NCI-H2107 treated with DMSO at 0.1 percent for 48 hours (cell line): ENCODE measurements around the gene ZNF383.
"Not testable (repeated sequence)": the region's sequence is repeated elsewhere in the genome, so short reads cannot be mapped to it uniquely, and the experiment has no call there.

Source experiments
- DNase-seq: peaks from one replicate; lab custom pipeline; 2025; ENCODE audit not compliant: unreplicated experiment; lab: John Stamatoyannopoulos, UW

The ZNF383 gene

DNA sequence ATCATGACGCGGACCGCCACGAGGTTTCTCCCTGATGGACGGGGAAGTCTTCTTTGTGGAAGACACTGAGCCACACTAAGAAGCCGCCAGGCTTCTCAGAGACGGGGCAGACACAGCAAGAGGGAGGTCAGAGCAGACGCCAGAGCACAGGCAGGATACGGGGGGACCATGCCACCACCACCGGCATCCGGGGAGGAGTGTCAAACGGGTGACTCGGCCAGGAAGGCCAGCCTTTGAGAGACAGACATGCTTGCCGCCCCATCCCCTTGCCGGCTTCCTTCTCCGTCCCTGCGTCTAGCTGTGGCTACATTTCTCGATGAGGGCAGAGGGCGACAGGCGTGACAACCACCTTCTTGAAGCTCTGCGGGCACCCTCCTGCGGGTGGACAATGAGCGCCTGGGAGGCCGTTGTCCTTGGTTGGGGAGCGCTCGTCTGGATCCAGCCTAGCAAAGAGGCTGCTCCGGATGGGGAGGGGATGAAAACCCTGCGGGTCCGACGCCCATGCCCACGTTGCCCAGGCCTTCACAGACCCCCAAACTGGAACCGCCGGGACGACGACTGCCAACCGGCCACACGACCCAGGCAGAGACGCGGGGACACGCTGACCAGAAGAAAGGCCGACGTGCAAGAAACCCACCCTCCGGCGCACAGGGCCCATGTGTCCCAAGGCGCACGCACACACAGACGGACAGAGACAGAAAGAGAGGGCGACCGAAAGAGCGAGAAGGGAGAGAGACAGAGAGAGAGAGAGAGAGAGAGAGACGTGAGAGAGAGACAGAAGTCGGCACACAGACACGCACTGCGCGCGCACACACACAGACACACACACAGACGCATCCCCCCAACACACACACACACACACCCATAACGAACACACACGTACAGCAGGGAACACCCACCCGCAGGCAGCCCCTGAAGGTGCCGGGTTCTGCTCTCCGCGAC is 75.3 kb downstream of the ZNF383 start:
- not testable (repeated sequence) for DNase-seq

GRCh38 chr19:37294246-37294645 is 76.2 kb downstream of the ZNF383 start:
- DNase-seq = not testable (repeated sequence)
